ENCODE results near the gene FOS.

FOS gene

DNA sequence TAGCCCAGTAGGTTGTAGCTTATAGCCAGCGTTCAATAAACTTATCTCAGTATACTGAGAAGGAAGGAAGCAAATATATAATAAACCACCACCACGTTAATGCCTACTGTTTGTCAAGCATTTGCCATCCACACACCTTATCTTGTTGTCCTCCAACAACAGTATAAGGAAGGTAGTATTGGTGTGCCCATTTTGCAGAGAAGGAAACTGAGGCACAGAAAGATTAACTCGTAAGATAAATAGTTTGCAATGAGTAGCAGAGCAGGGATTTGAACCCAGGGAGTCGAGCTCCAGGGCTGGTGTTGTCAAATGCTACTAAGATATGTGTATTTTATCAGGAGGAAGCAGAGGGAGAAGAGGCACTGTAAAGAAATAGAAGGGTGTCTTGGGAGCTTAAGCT is 27.8 kb upstream of the FOS start:
- DNase-seq (ENCODE audit: low read depth in 2 of 2) = no peak

DNA sequence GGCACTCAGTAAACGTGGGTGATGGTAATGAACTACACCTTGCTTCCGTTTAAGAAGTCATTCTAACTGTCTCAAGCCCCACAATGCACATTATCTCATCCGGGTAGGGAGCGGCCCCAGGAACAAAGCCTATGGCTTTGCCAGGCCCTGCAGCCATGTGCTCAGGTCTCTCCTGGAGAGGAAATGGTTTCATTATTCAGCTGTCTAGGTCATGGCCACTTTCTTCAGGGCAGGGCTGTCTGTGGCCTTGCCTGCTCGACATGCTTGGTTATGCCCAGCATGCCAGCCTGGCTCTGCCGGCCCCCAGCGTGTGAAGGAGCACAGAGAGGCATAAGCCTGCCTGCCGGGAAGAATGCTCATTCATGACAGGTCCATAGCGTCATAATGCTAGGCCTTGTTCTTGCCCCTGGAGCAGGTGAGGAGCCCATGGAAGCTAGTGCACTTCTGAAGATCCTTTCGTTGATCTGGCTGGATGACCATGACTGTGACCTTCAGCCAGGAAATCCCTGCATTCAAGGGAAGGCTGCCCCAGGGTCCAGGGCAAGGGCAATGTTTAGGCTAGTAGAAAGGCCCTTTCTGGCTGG is 26.3 kb upstream of the FOS start:
- DNase-seq (ENCODE audit: low read depth in 2 of 2) = no peak

DNA sequence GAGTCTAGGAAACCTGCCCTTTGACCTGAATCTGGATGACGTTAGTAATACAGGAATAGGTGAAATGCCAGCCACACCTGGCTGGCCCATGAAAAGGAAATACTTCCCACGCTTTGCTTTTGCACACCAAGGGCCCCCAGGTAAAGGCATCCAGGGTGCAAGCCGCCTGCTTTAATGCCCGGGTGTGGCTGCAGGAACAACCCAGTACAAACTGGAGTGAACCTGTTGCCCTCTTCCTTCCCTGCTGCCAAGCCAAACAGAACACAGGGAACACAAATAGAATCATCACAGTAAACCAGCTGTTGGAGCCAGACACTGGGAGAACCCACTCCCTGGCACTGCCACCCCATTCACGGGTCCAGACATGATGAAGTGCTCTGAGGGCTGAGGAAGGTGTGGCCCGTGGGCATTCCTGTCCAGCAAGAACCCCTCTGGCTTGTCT is 24.2 kb upstream of the FOS start:
- no peak for DNase-seq (ENCODE audit: low read depth in 2 of 2)

GRCh38 chr14:75254901-75255584 is 23.6 kb upstream of the FOS start:
- DNase-seq (ENCODE audit: low read depth in 2 of 2) = no peak

DNA sequence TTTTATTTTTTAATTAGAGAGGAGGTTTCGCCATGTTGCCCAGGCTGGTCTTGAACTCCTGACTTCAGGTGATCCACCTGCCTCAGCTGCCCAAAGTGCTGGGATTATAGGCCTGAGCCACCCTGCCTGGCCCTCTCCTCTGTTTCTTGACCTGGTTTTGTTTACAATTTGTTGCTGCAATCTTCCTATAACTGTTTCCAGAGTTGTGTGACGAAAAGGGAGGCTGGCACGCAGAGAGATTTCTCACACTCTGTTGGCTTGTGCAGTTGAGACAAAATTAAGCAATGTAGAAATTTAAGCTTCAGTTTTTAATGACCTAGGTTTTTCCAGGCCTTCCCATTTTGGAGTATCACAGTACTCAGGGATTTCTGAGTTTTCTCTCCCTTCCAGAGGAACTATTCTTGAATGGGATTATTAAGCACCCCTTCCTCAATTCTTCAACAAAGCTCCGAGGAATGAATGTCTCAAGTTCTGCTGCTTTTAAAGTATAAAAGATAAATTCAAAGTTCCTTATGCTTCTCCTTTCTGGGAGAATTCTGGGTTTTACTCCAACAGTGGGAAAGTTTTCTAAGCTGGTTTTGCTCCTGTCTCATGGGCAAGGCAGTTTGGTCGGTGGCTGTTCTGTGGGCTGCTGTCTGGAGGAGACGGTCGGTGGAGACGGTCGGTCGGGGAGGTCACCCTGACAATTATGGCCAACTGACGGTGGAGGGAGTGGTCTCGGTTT is 20.4 kb upstream of the FOS start:
- DNase-seq (ENCODE audit: low read depth in 2 of 2) = no peak

DNA sequence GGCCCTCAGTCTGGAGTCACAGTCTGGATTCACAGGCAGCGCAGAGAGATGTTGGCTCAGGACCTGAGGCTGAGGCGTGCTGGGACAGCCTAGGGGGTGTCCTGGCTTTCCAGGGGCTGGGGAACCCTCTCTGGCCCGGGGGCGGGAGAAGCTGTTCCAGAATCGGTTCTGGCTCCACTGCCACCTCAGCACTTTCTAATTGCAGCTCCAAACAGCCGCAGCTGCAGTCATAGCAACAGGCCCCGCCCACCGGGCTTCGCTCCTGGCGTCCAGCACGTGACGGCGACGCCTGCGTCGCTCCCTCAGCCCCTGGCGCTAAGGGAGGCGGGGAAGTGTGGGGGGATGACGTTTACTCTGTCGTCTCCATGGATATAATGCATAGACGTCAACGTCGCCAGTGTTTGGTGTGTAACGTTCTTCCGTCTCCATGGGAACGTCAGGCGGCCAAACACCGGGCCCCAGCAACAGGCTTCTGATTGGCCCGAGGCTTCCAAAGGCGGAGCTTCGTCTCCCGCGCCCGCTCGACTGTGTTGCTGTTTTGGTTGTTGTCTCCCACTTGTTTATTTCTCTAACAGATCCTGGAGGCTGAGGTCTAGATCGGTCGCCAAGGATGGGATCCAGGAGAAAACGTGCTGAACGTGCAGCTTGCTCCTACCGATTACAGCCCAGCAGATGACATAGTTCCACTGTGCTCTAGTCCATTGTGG is 19.7 kb upstream of the FOS start:
- peak; percentile 99 for DNase-seq (ENCODE audit: low read depth in 2 of 2)

DNA sequence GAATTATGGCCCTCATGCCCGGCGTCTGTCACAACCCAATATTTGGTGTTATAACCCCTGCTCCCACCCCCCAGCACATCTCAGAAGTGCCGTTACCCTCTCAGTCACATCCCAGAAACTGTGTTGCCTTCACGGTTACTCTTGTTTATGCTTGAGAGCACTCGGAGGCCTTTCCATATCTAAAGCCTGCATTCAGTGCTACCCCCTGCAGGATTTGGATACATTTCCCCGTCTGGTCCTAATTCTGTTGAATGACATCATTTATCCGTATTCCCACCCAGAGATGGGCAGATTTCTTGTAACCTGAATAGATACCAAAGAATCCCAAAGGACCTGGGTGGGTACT is 19.1 kb upstream of the FOS start:
- no peak for DNase-seq (ENCODE audit: low read depth in 2 of 2)

DNA sequence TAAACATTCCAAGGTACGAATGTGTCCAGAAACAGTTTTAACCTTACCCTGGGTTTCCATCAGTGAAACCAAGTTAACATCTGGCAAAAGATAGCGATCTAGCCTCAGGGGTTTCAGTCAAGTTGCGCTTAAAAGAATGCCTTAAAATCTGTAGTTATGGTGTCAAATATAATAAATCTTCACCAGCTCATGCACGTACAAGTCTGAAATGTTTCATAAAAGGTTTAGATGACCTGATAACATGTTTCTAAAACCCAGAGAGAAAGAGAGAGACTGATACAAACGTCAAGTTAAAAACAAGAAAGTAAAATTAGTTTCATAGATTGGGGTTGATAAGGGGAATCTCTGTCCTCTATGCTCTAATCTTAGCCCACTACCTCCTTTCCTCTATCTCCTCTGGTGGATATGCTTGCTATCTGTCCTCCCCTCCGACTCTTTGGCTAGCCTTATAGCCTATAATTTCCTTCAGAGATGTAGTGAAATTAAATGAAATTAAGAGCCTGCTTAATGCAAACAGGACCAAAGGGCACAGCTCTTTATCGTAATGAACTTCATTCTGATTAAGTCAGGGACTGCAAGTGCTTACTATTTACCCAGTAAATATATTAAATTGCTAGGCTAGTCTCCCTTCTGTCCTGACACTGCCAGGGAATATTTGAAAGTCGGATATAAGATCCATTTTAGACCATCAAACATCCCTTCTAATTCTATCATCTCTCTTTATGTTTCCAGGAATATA is 18.4 kb upstream of the FOS start:
- DNase-seq (ENCODE audit: low read depth in 2 of 2) = no peak

DNA sequence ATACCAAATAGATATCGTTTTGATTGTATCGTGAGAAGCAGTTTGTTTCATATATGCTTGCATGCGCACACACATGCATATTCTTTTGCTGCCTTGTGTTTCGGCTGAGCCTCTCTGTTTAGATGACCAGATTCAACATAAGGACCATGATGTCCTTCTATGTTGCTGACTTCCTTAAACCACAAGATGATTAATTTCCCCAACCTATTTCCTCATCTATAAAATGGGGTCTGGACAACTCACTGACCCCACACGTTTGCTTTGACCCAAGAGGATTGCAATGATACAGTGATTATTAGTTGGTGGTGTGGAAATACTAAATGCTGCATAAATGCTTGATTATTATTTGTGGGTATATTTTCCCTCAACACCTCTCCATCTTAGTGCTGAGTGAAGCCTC is 16.8 kb upstream of the FOS start:
- no peak for DNase-seq (ENCODE audit: low read depth in 2 of 2)

GRCh38 chr14:75262641-75263040 is 16.0 kb upstream of the FOS start:
- DNase-seq (ENCODE audit: low read depth in 2 of 2) = no peak

- no peak for DNase-seq (ENCODE audit: low read depth in 2 of 2)
Measured at GRCh38 chr14:75264036-75264435, 14.6 kb upstream of the FOS start.

DNA sequence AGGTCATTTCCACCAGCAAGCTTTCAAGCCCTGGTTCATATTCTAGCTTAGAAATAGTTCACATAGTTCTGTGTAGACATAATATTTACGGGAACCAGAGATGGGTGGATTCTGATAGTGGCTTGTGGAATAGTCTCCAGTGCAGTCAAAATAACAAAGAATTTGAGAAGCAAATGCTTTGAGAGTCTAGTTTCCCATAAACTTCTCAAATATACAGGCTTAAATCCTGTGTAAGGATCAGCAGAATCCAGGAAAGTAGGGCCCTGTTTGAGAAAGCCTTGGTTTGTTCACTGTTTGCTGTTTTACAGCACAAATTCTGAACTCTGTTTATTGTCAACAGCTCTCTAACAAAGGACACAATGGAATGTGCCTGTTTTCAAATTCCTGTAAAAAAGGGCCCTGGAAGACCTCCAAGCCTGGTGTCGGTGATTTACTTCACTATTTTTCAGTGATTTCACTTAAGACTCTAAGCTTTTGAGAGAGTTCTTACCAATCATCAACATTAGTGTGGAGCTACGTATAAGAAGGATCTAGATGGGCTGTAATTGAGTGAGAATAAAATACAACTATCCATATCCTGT is 11.4 kb upstream of the FOS start:
- no peak for DNase-seq (ENCODE audit: low read depth in 2 of 2)

DNA sequence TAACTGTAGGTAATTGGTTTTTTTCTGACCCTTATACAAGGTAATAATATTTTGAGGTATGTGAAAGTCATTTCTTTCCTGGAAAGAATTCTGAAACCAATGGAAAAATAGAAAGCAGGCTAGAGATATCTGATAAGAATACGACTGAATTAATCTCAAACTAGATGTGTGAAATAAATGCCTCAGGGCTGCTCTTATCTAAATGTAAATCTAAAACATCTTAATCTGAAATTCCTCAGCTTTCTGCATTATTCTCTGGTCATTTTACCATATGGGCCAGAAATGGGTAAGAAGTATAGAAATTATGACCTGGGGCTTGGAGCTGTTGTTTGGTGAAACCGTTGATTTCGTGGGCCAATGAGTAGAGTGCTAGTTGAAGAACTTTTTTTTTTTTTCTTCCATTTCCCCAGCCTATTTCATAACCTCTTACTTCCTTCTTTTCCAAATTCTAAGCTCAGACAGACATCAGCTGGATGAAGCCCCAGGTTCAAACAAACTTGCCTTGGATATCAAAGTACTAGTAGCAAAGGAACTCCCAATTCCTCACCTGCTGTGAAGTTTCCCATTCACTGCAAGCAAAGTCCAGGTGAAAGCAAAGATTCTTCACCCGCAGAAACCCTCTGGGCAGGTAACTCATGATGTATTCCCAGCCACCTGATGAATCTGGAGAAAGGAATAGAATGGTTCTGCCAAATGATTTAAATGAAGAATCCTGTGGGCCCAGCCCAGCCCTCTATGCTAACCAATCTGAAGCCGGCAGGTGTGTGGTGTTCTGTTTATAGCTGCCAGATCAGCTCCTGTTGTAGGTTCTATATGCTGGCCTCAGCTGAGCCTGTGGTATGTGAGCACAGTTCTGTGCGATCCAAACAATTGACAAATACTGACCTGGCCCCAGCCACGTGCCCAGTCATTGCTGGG is 9.7 kb upstream of the FOS start:
- DNase-seq (ENCODE audit: low read depth in 2 of 2) = no peak

DNA sequence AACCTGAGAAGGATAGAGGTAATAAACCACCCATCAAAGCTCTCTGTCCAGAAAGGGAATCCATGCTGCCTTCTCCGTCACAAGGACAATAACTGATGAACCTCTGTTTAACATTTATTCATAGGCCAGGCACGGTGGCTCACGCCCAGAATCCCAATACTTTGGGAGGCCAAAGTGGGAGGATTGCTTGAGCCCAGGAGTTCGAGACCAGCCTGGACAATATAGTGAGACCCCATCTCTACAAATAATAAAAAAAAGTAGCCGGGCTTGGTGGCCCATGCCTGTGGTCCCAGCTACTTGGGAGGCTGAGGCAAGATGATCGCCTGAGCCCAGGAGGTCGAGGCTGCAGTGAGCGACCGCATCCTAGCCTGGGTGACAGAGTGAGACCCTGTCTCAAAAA is 7.1 kb upstream of the FOS start:
- DNase-seq (ENCODE audit: low read depth in 2 of 2) = no peak

DNA sequence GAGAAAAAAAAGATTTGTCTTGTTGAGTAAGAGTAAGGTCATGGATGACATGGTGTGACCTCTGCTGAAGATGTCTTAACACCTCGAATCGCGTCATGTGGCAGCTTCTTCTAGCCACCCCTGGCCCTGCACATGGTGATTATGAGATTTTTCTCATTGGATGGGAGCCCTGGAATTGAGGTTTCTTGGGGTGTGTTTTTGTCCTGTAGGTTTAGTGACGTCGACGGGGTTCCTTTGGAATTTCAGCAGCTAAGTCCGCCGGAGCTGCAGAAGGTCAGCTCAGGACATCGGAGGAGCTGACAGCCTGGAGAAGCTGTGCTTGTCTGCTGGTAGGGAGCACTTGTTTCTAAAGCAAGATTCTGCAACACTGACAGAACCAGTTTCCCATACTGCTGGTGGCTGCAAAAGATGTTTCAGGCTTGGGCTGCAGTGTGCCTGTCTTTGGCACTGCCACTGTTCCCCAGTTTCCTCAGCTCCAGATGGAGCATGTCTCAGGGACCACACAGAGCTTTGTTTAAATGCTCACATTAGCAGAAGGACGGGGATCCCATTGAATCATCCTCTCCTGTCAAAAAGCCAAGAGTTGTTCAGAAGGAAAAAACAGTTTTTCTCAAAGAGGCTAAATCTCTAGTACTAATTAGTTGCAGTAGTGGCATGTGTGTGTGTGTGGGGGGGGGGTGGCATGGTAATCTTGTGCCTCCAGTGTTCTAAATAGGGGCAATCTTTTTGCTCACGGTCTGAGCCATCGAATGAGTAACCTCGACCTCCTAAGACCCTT is 5.2 kb upstream of the FOS start:
- no peak for DNase-seq (ENCODE audit: low read depth in 2 of 2)

GRCh38 chr14:75274050-75274898 is 4.4 kb upstream of the FOS start:
- DNase-seq (ENCODE audit: low read depth in 2 of 2) = no peak

GRCh38 chr14:75274899-75275569 is 3.6 kb upstream of the FOS start:
- no peak for DNase-seq (ENCODE audit: low read depth in 2 of 2)

DNA sequence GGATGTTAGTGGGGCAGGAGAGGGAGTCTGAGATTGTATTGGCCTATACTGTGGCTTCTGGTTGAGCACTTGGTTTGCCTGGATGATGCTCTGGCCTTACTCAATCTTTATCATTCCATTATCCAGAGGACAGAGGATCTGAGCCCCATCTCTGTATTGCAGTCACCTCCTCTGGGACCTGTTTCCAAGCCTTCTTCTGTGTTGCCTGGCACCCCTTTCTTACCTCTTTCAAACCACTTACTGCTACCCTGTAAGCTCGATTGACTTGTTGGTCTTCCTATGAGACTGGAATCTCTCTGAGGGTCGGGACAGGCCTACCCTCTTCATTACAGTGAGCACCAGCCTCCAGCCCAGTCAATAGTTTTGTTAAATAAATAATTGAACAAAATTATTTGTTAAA is 3.0 kb upstream of the FOS start:
- DNase-seq (ENCODE audit: low read depth in 2 of 2) = no peak
